ENCODE results near the gene SUN3.
"Not testable (repeated sequence)": the region's sequence is repeated elsewhere in the genome, so short reads cannot be mapped to it uniquely, and the experiment has no call there.

GRCh38 chr7:47980648-47981047, 48.3 kb downstream of the SUN3 start:
- not testable (repeated sequence) for TF ChIP-seq POLR2AphosphoS5 (IDR thresholded peaks at IDR 0.05; ENCODE audit: low read depth, low read length); CTCF (IDR thresholded peaks at IDR 0.05)
